Cardiac fibroblast (primary cell): ENCODE data around the gene LRRC56.
A peak's percentile ranks its signal among the peaks of the same experiment; 100 is the strongest.

Experiments used
- DNase-seq, 2 donors: peaks; one replicate each; pipeline versions ENCODE4 v3.0.0 to v3.0.0-alpha.2; 2010; ENCODE audit warnings: low read depth in 2 of 2
- H3K4me3 ChIP-seq, 2 donors: replicated peaks in 1 of 2; 1 replicate in 1 of 2; 2 replicates in 1 of 2; pipeline ENCODE4 v1.5.1; 2011; ENCODE audit warnings: low read depth in 2 of 2, low read length in 2 of 2, mild to moderate bottlenecking in 2 of 2, moderate library complexity in 1 of 2
- CTCF ChIP-seq: IDR thresholded peaks from one replicate; pipeline ENCODE4 v1.5.1; 2011; ENCODE audit warnings: low read depth, mild to moderate bottlenecking, low read length, inconsistent platforms

The LRRC56 gene

DNA sequence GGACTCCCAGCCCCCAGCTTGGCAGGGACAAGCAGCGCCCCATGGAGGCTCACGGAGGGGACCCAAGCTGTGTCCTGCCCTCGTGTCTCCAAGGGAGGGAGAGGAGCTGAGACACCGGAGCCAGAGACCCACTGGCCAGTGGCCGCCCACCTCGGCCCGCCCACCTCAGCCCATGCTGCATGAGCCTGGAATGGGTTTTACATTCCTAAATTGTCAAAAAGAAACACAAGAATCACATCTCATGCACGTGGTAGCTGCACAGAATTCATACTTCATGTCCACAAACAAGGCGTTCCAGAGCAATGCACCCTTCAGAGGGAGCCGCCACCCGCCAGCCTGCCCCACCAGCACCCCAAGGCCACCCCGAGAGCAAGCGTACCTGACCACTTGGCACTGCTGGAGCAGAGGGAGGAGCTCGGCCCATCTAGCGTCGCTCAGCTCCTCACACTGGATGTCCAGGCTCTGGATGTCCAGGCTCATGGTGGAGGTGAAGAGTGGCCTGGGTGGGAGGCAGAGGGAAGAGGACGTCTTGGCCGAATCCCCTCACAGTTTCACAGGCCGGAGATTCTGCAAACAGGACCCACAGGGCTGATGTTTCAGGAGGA lies 35.5 kb upstream of the LRRC56 start:
- no peak for TF ChIP-seq CTCF
- no peak for DNase-seq
- no peak overlapping the region for H3K4me3 ChIP-seq

DNA sequence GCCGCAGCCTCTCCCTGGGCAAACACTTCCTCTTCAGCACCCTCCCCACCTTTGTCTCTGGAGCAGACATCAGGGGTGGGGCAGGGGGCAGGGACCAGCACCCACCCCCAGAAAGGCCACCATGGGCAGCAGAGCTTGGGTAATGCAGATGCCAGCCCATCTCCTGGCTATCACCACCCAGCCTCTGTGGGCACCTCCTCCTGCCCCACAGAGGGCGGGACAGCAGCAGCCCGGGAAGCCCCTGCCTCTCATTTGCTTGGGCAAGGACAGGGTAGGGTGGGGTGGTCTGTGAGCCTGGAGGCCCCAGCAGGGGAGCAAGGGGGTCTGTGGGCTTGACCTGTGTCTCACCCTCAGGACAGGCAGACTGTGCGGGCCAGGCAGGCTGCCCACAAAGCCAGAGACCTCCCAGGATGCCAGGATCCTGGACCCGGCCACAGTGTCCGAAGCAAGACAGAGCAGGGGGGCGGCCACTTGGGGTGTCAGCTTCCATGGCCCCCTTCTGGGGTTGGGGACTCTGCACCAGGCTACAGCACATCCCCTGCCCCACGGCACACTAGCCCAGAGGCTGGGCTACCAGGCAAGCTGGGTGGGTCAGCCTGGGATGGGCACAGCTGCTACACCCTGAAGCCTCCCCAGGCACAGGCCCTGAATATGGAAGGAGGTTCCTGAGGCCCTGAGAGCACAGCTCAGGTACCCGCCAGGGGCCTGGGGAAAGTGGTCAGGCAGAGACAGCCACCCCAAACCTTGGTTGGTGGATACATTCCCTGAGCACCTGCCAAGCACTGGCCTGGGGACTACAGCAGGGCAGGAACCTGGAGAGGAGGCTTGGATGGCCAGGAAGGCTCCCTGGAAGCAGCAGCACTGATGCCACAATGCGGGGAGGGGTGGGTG lies 34.8 kb upstream of the LRRC56 start:
- H3K4me3 ChIP-seq = peak overlapping the region; percentile 16 to 70
- DNase-seq = no peak
- no peak for TF ChIP-seq CTCF

DNA sequence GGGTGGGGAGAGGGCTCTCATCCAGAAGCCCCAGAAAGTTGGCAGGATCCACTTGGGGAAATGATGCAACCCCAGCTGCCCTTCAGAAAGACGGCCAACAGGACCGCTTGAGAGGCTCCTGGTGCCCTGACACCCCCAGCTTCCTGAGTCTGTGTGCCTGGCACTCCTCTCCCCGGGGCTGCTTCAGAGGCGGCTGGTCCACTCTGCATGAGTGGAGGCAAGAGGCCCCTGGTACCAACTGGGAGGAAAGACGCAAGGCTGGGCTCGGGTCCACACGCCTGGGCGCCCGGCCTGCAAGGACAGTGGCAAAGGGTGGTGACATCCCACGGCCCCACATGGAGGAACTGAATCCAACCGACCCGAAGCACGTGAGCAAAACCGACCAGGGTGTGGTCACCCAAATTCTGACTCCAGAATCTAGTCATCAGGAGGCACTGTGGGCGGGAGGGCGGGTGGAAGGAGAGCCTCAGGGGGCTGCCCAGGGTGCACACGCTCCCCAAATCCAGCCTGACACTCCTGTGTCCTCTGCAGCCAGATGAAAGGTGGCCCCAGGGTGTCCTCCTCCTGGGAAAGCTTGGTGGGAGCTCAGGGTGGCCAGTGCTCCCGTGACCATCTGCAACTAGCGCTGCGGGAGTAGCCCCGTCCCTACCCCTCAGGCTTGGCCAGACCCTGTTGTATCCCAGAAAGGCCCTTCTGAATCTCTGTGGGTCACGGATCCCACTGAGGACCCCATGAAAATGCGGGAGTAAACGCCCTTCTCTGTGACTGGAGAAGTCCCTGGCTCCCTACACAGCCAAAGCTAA lies 33.9 kb upstream of the LRRC56 start:
- TF ChIP-seq CTCF = no peak
- peak overlapping the region; percentile 61 to 70 for H3K4me3 ChIP-seq
- peak; percentile 56 to 86 for DNase-seq

DNA sequence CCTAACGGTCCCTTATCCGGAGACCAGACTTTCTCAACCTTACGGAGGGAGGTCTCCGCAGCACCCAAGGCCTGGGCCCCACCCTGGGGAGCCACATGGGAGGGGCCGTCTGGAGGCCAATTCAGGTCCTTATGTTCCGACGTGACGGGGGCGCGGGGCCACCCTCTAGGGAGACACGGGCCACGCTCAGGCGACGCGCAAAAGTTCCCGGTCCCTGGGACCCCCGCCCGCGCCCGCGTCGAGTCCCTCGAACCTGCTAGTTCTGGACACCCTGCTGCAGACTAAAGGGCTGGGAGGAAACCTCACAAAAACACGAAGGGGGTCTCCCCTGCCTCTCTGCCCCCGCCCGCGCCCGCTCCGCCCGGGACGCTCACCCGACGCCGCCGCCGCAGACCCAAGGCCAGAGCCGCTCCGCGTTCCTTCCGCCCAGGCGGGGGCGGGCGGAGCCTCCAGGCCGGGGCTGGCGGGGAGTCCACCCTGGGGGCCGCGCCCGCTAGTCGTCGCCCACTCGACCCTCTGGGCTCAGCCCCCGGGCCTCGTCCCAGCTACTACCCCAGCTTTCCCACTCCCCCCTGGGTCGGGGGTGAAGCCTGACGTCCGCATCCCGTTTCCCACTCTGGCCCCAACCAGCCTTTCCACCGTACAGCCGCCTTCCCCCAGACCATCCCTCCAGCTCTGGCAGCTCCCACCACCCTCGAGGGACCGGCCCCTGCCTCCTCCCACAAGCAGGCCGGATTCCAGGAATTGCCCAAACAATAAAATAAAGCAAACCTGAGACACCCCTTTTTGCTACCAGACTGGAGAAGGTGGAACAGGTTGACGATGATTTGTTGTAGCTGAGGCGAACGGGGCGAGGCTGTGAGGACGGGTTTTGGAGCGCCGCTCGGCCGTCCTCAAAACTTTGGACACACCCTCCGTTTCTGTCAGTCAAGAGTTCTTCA lies 33.0 kb upstream of the LRRC56 start:
- peak; percentile 68 to 81 for DNase-seq
- peak overlapping the region; percentile 61 to 70 for H3K4me3 ChIP-seq
- TF ChIP-seq CTCF = no peak

- no peak for TF ChIP-seq CTCF
- H3K4me3 ChIP-seq = peak overlapping the region; percentile 61 to 70
- no peak for DNase-seq
Observed at GRCh38 chr11:504994-505344, 32.4 kb upstream of the LRRC56 start.
